Amniotic epithelial cell (primary cell): ENCODE results near the gene GABRR1.
"Not testable (repeated sequence)": the region's sequence is repeated elsewhere in the genome, so short reads cannot be mapped to it uniquely, and the experiment has no call there.

Experiments
- DNase-seq: peaks from one replicate; pipeline ENCODE4 v3.0.0-alpha.2; 2010; ENCODE audit warnings: low read depth

GABRR1 gene

GRCh38 chr6:89154131-89154530 lies 63.0 kb downstream of the GABRR1 start:
- DNase-seq: no peak

GRCh38 chr6:89148016-89148750 lies 69.0 kb downstream of the GABRR1 start:
- DNase-seq: no peak

DNA sequence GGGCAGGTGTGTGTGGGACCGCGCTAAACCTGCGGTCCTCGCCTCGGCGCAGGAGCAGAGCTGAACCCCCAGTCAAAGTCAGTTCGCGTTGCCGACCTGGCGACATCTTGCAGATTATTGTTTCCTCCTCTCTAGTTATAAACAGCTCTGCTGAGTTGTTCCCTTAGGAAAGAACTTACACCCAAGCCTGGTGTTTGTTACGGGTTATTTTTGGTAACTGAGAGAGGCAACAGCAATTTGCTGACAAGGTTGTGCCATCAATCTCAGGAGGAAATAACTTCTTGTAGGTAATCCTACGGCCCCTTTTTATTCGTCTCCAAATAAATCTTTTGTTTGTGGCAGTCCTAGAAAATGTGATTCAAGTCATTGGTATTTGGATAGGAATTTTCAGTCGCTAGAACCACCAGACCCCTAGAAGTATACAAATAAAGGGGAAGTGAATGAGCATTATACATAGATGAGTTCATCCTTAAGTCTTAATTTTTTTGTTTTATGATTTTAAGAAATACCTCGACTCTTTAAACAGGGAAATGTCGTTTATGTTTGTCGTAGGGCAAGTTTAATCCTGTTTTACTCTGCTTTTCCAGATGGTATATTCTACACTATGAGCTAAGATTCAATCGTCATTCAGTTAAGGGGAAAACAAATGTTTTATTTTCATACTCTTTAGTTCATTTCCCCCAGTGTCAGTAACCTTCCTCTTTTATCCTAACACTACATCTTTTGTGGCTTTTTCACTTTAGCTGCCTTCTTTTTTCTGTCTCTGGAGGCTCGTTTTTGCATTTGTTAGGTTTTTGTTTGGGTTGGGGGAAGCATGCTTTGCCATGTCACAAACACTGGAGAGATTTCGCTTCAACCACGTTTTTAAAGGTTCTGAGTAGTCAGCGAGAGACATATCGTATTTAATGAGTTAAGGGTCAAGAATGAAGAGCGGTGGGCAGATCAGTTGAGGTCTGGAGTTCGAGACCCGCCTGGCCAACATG lies 70.1 kb downstream of the GABRR1 start:
- DNase-seq: peak; percentile 33

GRCh38 chr6:89145956-89146717 lies 71.0 kb downstream of the GABRR1 start, which contains the start of gene PM20D2:
Gene PM20D2, plus strand, starts transcription at chr6:89146055. Its CDS starts 90 bp downstream, at chr6:89146145.
- DNase-seq: peak; percentile 40

- DNase-seq: peak; percentile 31
These were observed 71.8 kb downstream of the GABRR1 start for GRCh38 chr6:89145091-89145955.

- DNase-seq: peak; percentile 20
These were observed 72.7 kb downstream of the GABRR1 start for GRCh38 chr6:89144354-89144906.

- DNase-seq: peak; percentile 70
These were observed 76.6 kb downstream of the GABRR1 start for GRCh38 chr6:89140347-89141156.

- DNase-seq: peak; percentile 31
These were observed 77.4 kb downstream of the GABRR1 start for GRCh38 chr6:89139509-89140346.

DNA sequence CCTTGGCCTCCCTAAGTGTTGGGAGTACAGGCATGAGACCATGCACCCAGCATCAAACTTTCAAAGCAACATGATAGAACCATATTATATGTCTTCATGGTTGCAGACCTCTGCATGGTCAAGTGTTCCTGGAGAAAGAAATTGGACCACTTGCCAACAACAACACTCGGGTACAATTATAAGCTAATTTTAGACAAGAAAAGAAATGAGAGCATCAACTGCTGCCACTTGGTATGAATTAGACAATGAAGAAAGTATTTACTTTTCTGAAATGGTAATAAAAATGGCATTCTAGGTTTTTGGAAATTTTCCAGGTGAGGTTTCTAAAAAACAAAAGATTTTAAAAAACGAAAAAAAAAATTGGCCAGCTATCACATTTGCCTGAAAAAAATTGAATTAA lies 79.0 kb downstream of the GABRR1 start:
- no peak for DNase-seq

DNA sequence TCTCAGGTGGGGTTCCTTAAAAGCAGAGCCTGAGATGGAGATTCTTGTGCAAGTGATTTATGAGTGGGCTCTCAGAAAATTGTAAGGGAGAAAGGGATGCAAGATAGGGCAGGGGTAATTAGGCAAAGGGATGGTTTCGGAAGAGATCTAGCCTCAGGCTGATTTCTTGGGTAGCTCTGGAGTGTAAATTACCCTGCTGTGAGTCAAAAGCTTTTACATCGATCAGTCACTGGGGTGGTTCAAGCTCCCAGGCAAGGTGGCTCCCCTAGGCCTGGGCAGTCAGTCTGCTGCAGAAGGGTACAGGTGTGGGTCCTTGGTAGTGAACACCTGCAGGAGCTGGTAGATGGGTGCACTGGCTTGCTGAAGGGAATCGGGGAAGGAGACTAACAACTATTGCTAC lies 82.4 kb downstream of the GABRR1 start:
- DNase-seq: no peak

- DNase-seq: no peak
These were observed 83.2 kb downstream of the GABRR1 start for GRCh38 chr6:89133981-89134380.

DNA sequence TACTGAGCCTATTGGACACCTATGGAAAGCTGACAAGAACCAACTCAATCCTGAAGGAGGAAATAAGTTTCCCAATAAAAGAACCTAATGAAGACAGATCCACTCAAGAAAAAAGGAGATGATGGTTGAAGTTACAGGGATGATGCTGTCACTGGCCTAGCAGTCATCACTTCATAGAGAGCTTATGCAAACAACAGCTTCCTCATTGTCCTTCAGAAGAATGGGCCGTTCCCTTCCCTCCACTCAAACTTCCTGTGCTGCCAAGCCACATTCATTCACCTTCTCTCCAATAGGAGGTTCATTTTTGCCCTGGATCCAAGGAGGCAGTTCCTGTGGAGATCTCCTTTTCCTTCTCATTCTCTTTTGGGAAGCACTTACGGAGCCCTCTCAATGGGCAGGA lies 85.1 kb downstream of the GABRR1 start:
- DNase-seq: no peak

DNA sequence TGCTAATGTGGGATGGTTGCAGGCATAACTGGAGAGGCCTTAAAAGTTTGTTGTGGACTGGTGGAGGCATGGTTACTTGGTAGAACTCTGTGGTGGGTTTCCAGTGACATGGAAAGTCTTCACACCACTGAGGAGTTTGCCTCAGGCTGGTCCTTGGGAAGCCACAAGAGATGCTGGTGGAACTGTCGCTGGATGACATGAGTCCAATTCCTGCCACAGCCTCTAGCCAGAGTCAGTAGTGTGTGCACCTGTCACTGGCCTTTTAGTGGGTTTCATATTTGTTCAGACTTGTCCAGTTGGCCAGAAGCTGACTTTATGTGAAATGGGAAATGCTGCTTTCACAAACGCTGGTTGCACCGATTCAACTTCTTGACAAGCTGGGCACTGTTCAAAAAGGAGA lies 85.6 kb downstream of the GABRR1 start:
- DNase-seq: no peak

- DNase-seq: not testable (repeated sequence)
These were observed 88.9 kb downstream of the GABRR1 start for GRCh38 chr6:89128256-89128671.
